ENCODE data around the gene DCLK3.

DNA sequence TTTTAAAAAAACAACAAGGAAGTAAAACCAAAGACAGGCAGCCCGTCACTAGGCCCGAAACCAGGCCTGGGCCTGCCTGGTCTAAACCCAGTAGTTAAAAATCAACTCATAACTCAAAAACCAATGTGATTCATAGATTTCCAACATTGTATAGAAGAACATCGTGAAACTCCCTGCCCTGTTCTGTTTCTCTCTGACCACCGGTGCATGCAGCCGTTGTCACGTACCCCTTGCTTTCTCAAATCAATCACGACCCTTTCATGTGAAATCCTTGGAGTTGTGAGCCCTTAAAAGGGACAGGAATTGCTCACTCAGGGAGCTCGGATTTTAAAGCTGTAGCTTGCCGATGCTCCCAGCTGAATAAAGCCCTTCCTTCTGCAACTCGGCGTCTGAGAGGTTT lies 89.5 kb downstream of the DCLK3 start:
- TF ChIP-seq, protein P1, sequence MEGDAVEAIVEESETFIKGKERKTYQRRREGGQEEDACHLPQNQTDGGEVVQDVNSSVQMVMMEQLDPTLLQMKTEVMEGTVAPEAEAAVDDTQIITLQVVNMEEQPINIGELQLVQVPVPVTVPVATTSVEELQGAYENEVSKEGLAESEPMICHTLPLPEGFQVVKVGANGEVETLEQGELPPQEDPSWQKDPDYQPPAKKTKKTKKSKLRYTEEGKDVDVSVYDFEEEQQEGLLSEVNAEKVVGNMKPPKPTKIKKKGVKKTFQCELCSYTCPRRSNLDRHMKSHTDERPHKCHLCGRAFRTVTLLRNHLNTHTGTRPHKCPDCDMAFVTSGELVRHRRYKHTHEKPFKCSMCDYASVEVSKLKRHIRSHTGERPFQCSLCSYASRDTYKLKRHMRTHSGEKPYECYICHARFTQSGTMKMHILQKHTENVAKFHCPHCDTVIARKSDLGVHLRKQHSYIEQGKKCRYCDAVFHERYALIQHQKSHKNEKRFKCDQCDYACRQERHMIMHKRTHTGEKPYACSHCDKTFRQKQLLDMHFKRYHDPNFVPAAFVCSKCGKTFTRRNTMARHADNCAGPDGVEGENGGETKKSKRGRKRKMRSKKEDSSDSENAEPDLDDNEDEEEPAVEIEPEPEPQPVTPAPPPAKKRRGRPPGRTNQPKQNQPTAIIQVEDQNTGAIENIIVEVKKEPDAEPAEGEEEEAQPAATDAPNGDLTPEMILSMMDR (optimal IDR thresholded peaks at IDR 0.05 in 1 of 3, IDR thresholded peaks at IDR 0.05 in 1 of 3, conservative IDR thresholded peaks at IDR 0.05 in 1 of 3; ENCODE audit: extremely low read depth in 1 of 3, insufficient read depth in 2 of 3, low read length in 3 of 3) = no peak
- TF ChIP-seq EZH2 (IDR thresholded peaks at IDR 0.05; ENCODE audit: low read length) = no peak

Data from keratinocyte (primary cell).